ENCODE data around the gene CD27.
"Not testable (repeated sequence)": the region's sequence is repeated elsewhere in the genome, so short reads cannot be mapped to it uniquely, and the experiment has no call there.

Gene CD27

DNA sequence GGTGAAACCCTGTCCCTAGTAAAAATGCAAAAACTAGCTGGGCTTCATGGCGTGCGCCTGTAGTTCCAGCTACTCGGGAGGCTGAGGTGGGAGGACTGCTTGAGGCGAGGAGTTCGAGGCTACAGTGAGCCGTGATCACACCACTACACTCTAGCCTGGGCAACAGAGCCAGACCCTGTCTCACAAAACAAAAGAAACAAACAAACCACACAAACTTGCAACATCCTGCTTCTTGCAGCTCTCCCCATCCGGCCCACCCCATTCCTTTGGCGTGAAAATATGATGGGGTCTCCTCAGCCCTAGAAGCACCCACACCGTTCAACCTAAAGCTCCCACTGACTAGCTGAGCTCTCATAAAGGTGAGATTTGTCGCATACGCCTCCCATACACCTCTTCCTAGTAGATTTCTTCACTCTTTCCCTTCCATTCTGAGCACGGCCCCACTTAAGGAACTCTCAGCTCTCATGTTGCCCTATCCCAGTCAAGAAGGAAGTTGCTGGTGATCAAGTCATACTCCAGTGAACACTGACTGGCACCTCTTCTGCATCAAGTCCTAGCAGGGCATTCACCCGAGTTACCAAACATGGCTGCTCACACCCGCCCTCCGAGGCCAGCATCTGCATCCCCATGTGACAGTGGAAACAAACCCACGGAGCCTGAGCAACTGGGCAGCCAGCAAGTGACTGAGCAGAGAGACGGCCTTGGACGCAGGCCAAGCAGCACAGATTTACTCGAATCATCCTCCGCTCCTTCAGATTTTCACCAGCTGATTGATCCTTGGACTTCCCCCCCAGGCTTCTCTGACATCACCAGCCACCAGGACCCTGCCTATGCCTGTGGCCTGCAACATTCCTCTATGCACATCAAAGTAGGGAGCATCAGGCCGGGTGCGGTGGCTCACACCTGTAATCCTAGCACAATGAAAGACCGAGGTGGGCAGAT, 18.9 kb upstream of the CD27 start:
- in situ Hi-C loops (cut with HindIII; ENCODE audit: low sequenced_read_pairs), result no loop called here
- H3K4me3 ChIP-seq (ENCODE audit: low read depth, low read length), result no peak overlapping the region
- TF ChIP-seq, protein P1, sequence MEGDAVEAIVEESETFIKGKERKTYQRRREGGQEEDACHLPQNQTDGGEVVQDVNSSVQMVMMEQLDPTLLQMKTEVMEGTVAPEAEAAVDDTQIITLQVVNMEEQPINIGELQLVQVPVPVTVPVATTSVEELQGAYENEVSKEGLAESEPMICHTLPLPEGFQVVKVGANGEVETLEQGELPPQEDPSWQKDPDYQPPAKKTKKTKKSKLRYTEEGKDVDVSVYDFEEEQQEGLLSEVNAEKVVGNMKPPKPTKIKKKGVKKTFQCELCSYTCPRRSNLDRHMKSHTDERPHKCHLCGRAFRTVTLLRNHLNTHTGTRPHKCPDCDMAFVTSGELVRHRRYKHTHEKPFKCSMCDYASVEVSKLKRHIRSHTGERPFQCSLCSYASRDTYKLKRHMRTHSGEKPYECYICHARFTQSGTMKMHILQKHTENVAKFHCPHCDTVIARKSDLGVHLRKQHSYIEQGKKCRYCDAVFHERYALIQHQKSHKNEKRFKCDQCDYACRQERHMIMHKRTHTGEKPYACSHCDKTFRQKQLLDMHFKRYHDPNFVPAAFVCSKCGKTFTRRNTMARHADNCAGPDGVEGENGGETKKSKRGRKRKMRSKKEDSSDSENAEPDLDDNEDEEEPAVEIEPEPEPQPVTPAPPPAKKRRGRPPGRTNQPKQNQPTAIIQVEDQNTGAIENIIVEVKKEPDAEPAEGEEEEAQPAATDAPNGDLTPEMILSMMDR (IDR thresholded peaks at IDR 0.05; ENCODE audit: low read depth, low read length, missing control alignments), result no peak
- no peak for DNase-seq (ENCODE audit: low read depth)

DNA sequence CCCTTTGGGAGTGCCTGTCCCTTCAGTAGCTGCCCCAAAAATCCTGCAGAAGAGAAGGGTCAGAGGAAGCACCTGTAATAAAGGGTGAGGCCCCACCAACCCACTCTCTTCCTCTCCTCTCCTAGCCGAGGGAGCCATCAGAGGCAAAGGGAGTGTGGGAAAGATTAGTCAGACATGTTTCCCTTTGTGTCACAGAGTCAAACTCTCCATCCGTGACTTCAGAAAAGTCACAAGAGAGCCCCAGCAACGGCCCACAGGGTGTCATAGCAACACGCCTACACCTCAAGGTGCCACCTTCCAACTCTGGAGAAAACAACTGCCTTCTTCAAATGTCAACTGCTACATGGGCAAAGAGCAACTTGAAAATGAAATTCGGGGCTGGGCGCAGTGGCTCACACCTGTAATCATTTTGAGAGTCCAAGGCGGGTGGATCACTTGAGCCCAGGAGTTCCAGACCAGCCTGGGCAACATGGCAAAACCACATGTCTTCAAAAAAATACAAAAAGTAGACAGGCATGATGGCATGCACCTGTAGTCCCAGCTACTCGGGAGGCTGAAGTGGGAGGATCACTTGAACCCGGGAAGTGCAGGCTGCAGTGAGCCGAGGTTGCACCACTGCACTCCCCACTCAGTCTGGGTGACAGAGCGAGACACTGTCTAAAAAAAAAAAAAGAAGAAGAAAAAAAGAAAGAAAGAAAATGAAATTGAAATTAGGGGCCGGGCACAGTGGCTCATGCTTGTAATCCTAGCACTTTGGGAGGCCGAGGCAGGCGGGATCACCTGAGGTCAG, 17.7 kb upstream of the CD27 start:
- TF ChIP-seq, protein P1 (IDR thresholded peaks at IDR 0.05; ENCODE audit: low read depth, low read length, missing control alignments), result no peak
- H3K4me3 ChIP-seq (ENCODE audit: low read depth, low read length), result no peak overlapping the region
- no peak for DNase-seq (ENCODE audit: low read depth)
- in situ Hi-C loops (cut with HindIII; ENCODE audit: low sequenced_read_pairs), result no loop called here

DNA sequence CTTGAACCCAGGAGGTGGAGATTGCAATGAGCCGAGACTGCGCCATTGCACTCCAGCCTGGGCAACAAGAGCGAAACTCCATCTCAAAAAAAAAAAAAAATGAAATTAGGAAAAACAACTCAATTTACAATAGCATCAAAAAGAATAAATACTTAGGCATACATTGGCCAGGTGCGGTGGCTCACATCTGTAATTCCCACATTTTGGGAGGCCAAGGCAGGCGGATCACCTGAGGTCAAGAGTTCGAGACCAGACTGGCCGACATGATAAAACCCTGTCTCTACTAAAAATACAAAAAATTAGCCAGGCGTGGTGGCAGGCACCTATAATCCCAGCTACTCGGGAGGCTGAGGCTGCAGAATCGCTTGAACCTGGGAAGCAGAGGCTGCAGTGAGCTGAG, 17.0 kb upstream of the CD27 start:
- H3K4me3 ChIP-seq (ENCODE audit: low read depth, low read length); DNase-seq (ENCODE audit: low read depth); in situ Hi-C loops (cut with HindIII; ENCODE audit: low sequenced_read_pairs): not testable (repeated sequence)

DNA sequence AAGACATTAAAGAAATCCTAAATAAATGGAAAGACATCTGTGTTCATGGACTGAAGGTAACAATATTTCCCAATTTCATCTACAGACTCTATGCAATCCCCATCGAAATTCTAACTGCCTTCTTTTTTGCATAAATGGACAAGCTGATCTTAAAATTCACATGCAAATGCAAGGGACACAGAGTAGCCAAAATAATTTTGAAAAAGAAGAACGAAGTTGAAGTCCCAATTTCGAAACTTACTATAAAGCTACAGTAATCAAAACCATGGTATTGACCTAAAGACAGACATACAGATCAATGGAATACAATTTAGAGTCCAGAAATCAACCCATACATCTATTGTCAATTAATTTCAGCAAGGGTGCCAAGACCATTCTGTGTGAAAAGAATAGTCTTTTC, 16.4 kb upstream of the CD27 start:
- in situ Hi-C loops (cut with HindIII; ENCODE audit: low sequenced_read_pairs), result no loop called here
- DNase-seq (ENCODE audit: low read depth), result no peak
- H3K4me3 ChIP-seq (ENCODE audit: low read depth, low read length), result no peak overlapping the region
- TF ChIP-seq, protein P1 (IDR thresholded peaks at IDR 0.05; ENCODE audit: low read depth, low read length, missing control alignments), result no peak

DNA sequence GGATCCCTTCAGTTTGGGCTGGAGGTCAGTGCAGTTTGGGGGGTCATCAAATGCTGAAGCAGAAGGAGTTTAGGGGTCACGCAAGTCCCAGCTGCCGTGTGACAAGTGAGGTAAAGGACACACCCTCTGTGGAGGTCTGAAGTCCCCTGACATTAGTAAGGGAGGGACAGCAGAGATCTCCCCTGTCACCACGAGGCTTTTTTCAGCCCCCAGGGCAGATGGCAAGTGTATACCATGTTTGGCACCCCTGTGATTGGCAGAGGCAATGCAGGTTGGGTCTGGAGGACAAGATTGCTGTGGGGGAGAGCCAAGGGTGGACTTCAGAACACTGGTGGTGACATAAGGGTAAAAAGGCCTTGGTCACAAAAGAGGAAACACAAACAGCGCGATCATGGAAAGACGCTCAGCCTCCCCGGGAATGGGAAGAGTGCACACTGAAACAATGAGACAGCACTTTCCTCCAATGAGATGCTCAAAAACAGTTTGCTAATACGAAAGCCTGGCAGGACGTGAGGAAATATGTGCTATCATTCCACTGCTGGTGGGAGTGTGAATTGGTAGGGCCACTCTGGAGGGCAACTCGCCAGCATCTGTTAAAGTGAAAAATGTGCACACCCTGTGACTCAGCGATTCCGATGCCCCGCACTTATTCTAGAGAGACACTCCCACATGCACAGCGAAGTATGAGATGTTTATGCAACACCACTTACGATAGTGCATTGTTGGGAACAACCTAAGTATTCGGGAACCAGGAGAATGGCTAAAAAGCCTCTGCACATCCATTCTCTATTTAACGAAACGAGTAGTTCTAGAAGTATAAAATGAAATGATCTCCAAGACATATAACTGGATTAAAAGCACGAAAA, 14.4 kb upstream of the CD27 start:
- in situ Hi-C loops (cut with HindIII; ENCODE audit: low sequenced_read_pairs), result no loop called here
- H3K4me3 ChIP-seq (ENCODE audit: low read depth, low read length), result no peak overlapping the region
- TF ChIP-seq, protein P1 (IDR thresholded peaks at IDR 0.05; ENCODE audit: low read depth, low read length, missing control alignments), result no peak
- DNase-seq (ENCODE audit: low read depth), result peak; percentile 82

DNA sequence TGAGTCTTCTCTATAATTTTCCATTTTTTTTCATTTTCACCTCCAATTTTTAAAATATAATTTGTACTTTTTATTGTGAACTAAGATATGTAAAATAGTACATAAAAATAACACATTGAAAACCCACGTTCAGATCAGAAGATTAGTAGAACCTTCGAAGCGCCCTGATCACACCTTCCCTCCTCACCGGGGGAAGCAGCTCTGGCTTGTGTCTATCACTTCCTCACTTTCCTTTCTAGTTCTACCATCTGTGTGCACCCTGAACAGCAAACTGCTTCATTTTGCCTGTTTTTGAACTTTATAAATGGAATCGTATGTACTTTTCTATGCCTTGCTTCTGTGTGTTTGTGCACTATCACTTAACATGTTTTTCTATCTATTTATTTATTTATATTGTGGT, 11.8 kb upstream of the CD27 start:
- no peak overlapping the region for H3K4me3 ChIP-seq (ENCODE audit: low read depth, low read length)
- in situ Hi-C loops (cut with HindIII; ENCODE audit: low sequenced_read_pairs), result no loop called here
- TF ChIP-seq, protein P1 (IDR thresholded peaks at IDR 0.05; ENCODE audit: low read depth, low read length, missing control alignments), result no peak
- DNase-seq (ENCODE audit: low read depth), result no peak
